B cell (primary cell): Measurements from ENCODE around the gene SYCE3. TPM values are rescaled to one million over a fixed set of nuclear protein-coding genes. Genes with fewer than 3 reads are reported as not detected.

ENCODE experiments used
- ATAC-seq: fragments of 200-7000 bp; cut with Tn5 transposase; one replicate; pipeline ENCODE4 v1.10.0; 2021; ENCODE audit warnings: low read depth, mild to moderate bottlenecking, moderate number of reproducible peaks, moderate library complexity
- CTCF ChIA-PET: fragments of 350-600 bp; sonication (Branson Sonifier 250); formaldehyde crosslinking; loops from one replicate; lab custom pipeline; 2021; ENCODE audit warnings: antibody characterized with exemption, inconsistent platforms; lab: Charles Lee
- POLR2A ChIA-PET: fragments of 350-600 bp; sonication (Branson Sonifier 250); formaldehyde crosslinking; loops from one replicate; lab custom pipeline; 2021; ENCODE audit warnings: antibody characterized with exemption; lab: Charles Lee
- DNase-seq: peaks from one replicate; pipeline ENCODE4 v3.0.0; 2013
- H2AFZ ChIP-seq: 2 replicates; pipeline ENCODE4 v1.6.1; 2012; ENCODE audit warnings: mild to moderate bottlenecking, low read depth, low read length; ENCODE audit not compliant: insufficient read depth, poor library complexity, severe bottlenecking
- H3K27ac ChIP-seq, 2 donors: 1 replicate in 1 of 2; 2 replicates in 1 of 2; pipeline ENCODE4 v1.5.1; 2012 to 2013; ENCODE audit warnings: low read length in 2 of 2, mild to moderate bottlenecking in 2 of 2, moderate library complexity in 1 of 2
- H3K27me3 ChIP-seq, 4 experiments: fragments of 200-600 bp in 1 of 4; sonication (generic) in 1 of 4; replicated peaks in 1 of 4; 1 replicate in 2 of 4; 2 replicates in 2 of 4; pipeline versions ENCODE4 v1.6.1 to v1.7.0; 2013 to 2016; ENCODE audit warnings: low read length in 3 of 4, mild to moderate bottlenecking in 2 of 4, mixed read lengths in 1 of 4, moderate library complexity in 1 of 4; ENCODE audit not compliant: insufficient read depth in 4 of 4, control insufficient read depth in 3 of 4; ENCODE audit errors: control extremely low read depth in 1 of 4
- H3K36me3 ChIP-seq, 2 experiments: replicated peaks in 1 of 2; 1 replicate in 1 of 2; 2 replicates in 1 of 2; pipeline versions ENCODE4 v1.6.1 to v1.7.1; 2013; ENCODE audit warnings: low read length in 1 of 2; ENCODE audit not compliant: insufficient read depth in 2 of 2, control insufficient read depth in 1 of 2; ENCODE audit errors: control extremely low read depth in 1 of 2, extremely low read depth in 1 of 2
- H3K4me1 ChIP-seq, 2 donors: fragments of 200-600 bp in 1 of 2; sonication (generic) in 1 of 2; 1 replicate in 1 of 2; 2 replicates in 1 of 2; pipeline versions ENCODE4 v1.5.1 to v1.6.1; 2013 to 2017; ENCODE audit warnings: low read length in 2 of 2; ENCODE audit not compliant: control insufficient read depth in 2 of 2, insufficient read depth in 2 of 2
- H3K4me2 ChIP-seq: replicated peaks from 2 replicates; pipeline ENCODE3; 2012; ENCODE audit warnings: mild to moderate bottlenecking, low read depth, low read length; ENCODE audit not compliant: poor library complexity, severe bottlenecking
- H3K4me3 ChIP-seq, 5 experiments: fragments of 200-600 bp in 1 of 5; sonication (generic) in 1 of 5; 1 replicate in 3 of 5; 2 replicates in 2 of 5; pipeline versions ENCODE4 v1.5.1 to v1.7.0; 2011 to 2016; ENCODE audit warnings: low read length in 4 of 5, mild to moderate bottlenecking in 4 of 5, low read depth in 2 of 5, control low read depth in 1 of 5, moderate library complexity in 1 of 5; ENCODE audit not compliant: insufficient read depth in 1 of 5; ENCODE audit errors: control extremely low read depth in 1 of 5, extremely low read depth in 1 of 5
- H3K79me2 ChIP-seq: fragments of 200-600 bp; sonication (generic); one replicate; pipeline ENCODE4 v1.6.0; 2016; ENCODE audit warnings: low read length; ENCODE audit not compliant: control insufficient read depth, insufficient read depth
- H3K9ac ChIP-seq: fragments of 200-600 bp; sonication (generic); 2 replicates; pipeline ENCODE4 v1.6.1; 2017; ENCODE audit warnings: mild to moderate bottlenecking, low read length, moderate library complexity
- H3K9me3 ChIP-seq, 3 donors: one replicate each; pipeline versions ENCODE4 v1.6.1 to v1.7.1; 2013; ENCODE audit warnings: low read length in 2 of 3; ENCODE audit not compliant: control insufficient read depth in 2 of 3, insufficient read depth in 1 of 3; ENCODE audit errors: control extremely low read depth in 1 of 3
- H4K20me1 ChIP-seq: 2 replicates; pipeline ENCODE4 v1.6.0; 2012; ENCODE audit warnings: mild to moderate bottlenecking, low read length; ENCODE audit not compliant: insufficient read depth, control insufficient read depth, poor library complexity, severe bottlenecking
- H3K27ac Mint-ChIP-seq: one replicate; pipeline ENCODE4 v1.8.0; 2021; ENCODE audit warnings: mixed read lengths
- H3K27me3 Mint-ChIP-seq: one replicate; pipeline ENCODE4 v1.8.0; 2021; ENCODE audit warnings: mixed read lengths
- H3K4me1 Mint-ChIP-seq: one replicate; pipeline ENCODE4 v1.8.0; 2021; ENCODE audit warnings: mixed read lengths
- H3K4me3 Mint-ChIP-seq: one replicate; pipeline ENCODE4 v1.8.0; 2021; ENCODE audit warnings: mixed read lengths
- H3K9me3 Mint-ChIP-seq: one replicate; pipeline ENCODE4 v1.8.0; 2022; ENCODE audit warnings: mixed read lengths; ENCODE audit not compliant: insufficient read depth
- CTCF ChIP-seq: fragments of 200-600 bp; IDR thresholded peaks from one replicate; pipeline ENCODE4 v1.8.0; 2022; ENCODE audit warnings: antibody characterized with exemption, mild to moderate bottlenecking
- EZH2 ChIP-seq: IDR thresholded peaks from 2 replicates; pipeline ENCODE4 v1.6.1; 2012; ENCODE audit warnings: borderline replicate concordance, low read depth, mild to moderate bottlenecking, moderate library complexity, low read length; ENCODE audit not compliant: insufficient read depth, poor library complexity, severe bottlenecking
- WGBS: methylation state at CpG from one replicate; pipeline ENCODE4 v1.1.5; 2013; ENCODE audit warnings: missing lambda C conversion rate; ENCODE audit not compliant: insufficient coverage; 5-methylcytosine and 5-hydroxymethylcytosine counted together
- intact Hi-C: fragments of 100-400 bp; cut with micrococcal nuclease; formaldehyde crosslinking; loops from one replicate; pipeline ENCODE4 v1.10.0; 2022
- polyA plus RNA-seq: library from polyadenylated mRNA; depleted of rRNA; stranded (reverse); fragments of >200 nt; gene quantifications from 2 replicates; pipeline ENCODE4 v1.2.3, GENCODE V29; 2012
- total RNA-seq, 2 donors: library from RNA; stranded (reverse); fragments of 120-200 nt in 1 of 2; gene quantifications; 1 replicate in 1 of 2; 2 replicates in 1 of 2; pipeline versions ENCODE4 v1.2.3 to v1.2.4, GENCODE V29; 2013 to 2022

Gene SYCE3
- total and polyA plus RNA-seq, 2 donors (not counting 1 experiment from before 2014, with no cell fraction given): not detected

DNA sequence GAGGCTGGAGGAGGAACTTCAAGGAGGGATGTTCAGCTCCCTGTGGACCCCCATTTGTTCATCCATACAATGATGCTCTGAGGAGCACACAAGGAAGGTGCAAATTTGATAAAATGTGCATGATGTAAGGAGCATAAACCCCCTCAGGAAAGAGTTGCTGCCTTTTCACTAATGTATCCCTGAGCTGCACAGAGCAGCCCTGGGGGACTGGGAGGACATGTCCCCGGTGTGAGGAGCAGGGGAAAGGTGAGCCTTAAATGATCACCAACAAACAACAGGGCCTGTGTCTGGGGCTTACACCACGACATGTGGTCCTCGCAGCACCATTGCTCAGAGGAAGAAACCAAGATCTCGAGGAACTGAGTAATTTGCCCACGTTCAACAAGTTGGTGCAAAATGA is 34.4 kb upstream of the SYCE3 start:
- DNase-seq (no peak), ATAC-seq (no peak)
- Histone ChIP-seq H4K20me1 (no peaks in the 10 kb centered on the region), H3K9ac (no peak overlapping the region), H3K4me2 (no peak overlapping the region), H3K9me3 (peaks cover 0 to 10% (median 0%) of the 10 kb centered on the region in 3 donors), H3K27ac (no peak overlapping the region), H2AFZ (no peak overlapping the region), H3K4me1 (peaks cover 6 to 7% of the 10 kb centered on the region in 2 donors), H3K27me3 (peaks cover 0 to 34% (median 14%) of the 10 kb centered on the region in 4 experiments), H3K4me3 (no peak overlapping the region), H3K79me2 (no peaks in the 10 kb centered on the region), H3K36me3 (no peaks in the 10 kb centered on the region)
- ChIA-PET POLR2A (no interaction called here), CTCF (no interaction called here)
- Mint-ChIP-seq H3K4me3 (no peak overlapping the region), H3K4me1 (peaks cover 10% of the 10 kb centered on the region), H3K27ac (no peak overlapping the region), H3K9me3 (no peaks in the 10 kb centered on the region), H3K27me3 (peaks cover 17% of the 10 kb centered on the region)
- TF ChIP-seq CTCF: no peak
- WGBS: 95% methylated on average over 4 of the region's 5 CpGs
- intact Hi-C loops: no loop called here

DNA sequence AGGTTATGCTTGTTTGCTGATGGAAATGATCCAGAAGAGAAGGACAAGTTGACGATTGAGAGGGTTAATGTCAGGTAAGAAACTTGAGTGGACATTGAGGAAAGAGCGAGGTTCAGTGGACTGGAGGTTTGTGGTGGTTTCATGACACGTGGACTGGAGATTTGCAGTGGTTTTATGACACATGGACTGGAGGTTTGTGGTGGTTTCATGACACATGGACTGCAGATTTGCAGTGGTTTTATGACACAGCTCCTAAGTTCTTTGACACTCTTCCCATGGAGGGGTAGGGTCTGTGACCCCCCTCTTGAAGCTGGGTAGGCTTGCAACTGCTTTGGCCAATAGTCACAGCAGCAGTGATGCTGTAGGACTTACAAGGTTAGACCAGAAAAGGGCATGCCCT is 32.5 kb upstream of the SYCE3 start:
- Histone ChIP-seq H3K36me3 (no peaks in the 10 kb centered on the region), H3K4me1 (peaks cover 4 to 6% of the 10 kb centered on the region in 2 donors), H3K9me3 (peaks cover 0 to 10% (median 0%) of the 10 kb centered on the region in 3 donors), H3K79me2 (no peaks in the 10 kb centered on the region), H3K4me2 (no peak overlapping the region), H3K4me3 (no peak overlapping the region), H2AFZ (no peak overlapping the region), H3K9ac (no peak overlapping the region), H3K27ac (no peak overlapping the region), H3K27me3 (peaks cover 0 to 21% (median 11%) of the 10 kb centered on the region in 4 experiments), H4K20me1 (no peaks in the 10 kb centered on the region)
- DNase-seq (no peak), ATAC-seq (no peak)
- intact Hi-C loops: no loop called here
- no peaks in the 10 kb centered on the region for H3K9me3 Mint-ChIP-seq
- peaks cover 4% of the 10 kb centered on the region for H3K4me1 Mint-ChIP-seq
- CTCF ChIA-PET: no interaction called here
- no peak overlapping the region for H3K27ac Mint-ChIP-seq
- H3K27me3 Mint-ChIP-seq: peaks cover 11% of the 10 kb centered on the region
- POLR2A ChIA-PET: no interaction called here
- TF ChIP-seq CTCF (no peak), EZH2 (no peak)
- no peak overlapping the region for H3K4me3 Mint-ChIP-seq
- 83% methylated on average over 3 of the region's 3 CpGs for WGBS
